CD14-positive monocyte (primary cell): ENCODE data around the gene C22orf23. TPM values are rescaled to one million over a fixed set of nuclear protein-coding genes. Genes with fewer than 3 reads are reported as not detected.
A peak's percentile ranks its signal among the peaks of the same experiment; 100 is the strongest.

Experiments
- DNase-seq, 3 donors: peaks; one replicate each; pipeline ENCODE4 v3.0.0-alpha.2; 2011 to 2022
- H2AFZ ChIP-seq: 2 replicates; pipeline ENCODE4 v1.6.0; 2012; ENCODE audit warnings: mild to moderate bottlenecking, low read depth, low read length, inconsistent platforms; ENCODE audit not compliant: insufficient read depth, poor library complexity, severe bottlenecking
- H3K27ac ChIP-seq, 2 donors: 1 replicate in 1 of 2; 2 replicates in 1 of 2; pipeline ENCODE4 v1.5.1; 2012 to 2013; ENCODE audit warnings: low read length in 2 of 2, control low read depth in 1 of 2, inconsistent platforms in 1 of 2, low read depth in 1 of 2, mild to moderate bottlenecking in 1 of 2
- H3K27me3 ChIP-seq, 2 donors: one replicate each; pipeline versions ENCODE4 v1.6.0 to v1.6.1; 2011 to 2013; ENCODE audit warnings: low read length in 2 of 2; ENCODE audit not compliant: control insufficient read depth in 2 of 2, insufficient read depth in 2 of 2
- H3K36me3 ChIP-seq, 2 donors: replicated peaks in 1 of 2; 1 replicate in 1 of 2; 2 replicates in 1 of 2; pipeline versions ENCODE4 v1.5.1 to v1.6.1; 2012 to 2013; ENCODE audit warnings: low read length in 2 of 2, control low read depth in 1 of 2, inconsistent platforms in 1 of 2, mild to moderate bottlenecking in 1 of 2; ENCODE audit not compliant: insufficient read depth in 2 of 2, control insufficient read depth in 1 of 2
- H3K4me1 ChIP-seq, 2 donors: 1 replicate in 1 of 2; 2 replicates in 1 of 2; pipeline versions ENCODE4 v1.5.1 to v1.6.1; 2012 to 2013; ENCODE audit warnings: low read length in 2 of 2, control low read depth in 1 of 2, inconsistent platforms in 1 of 2, mild to moderate bottlenecking in 1 of 2, moderate library complexity in 1 of 2; ENCODE audit not compliant: insufficient read depth in 2 of 2, control insufficient read depth in 1 of 2
- H3K4me2 ChIP-seq: replicated peaks from 2 replicates; pipeline ENCODE3; 2012; ENCODE audit warnings: low read length, moderate library complexity, mild to moderate bottlenecking; ENCODE audit not compliant: poor library complexity, severe bottlenecking; ENCODE audit errors: extremely low read depth
- H3K4me3 ChIP-seq, 3 experiments: fragments of 200-600 bp in 1 of 3; sonication (generic) in 1 of 3; replicated peaks in 1 of 3; 1 replicate in 2 of 3; 2 replicates in 1 of 3; pipeline ENCODE4 v1.5.1; 2011 to 2013; ENCODE audit warnings: low read length in 3 of 3, mild to moderate bottlenecking in 3 of 3, control low read depth in 2 of 3, low read depth in 2 of 3, inconsistent platforms in 1 of 3, moderate library complexity in 1 of 3
- H3K79me2 ChIP-seq: 2 replicates; pipeline ENCODE4 v1.6.0; 2012; ENCODE audit warnings: mild to moderate bottlenecking, control low read depth, inconsistent platforms, low read length, moderate library complexity; ENCODE audit not compliant: insufficient read depth
- H3K9ac ChIP-seq: 2 replicates; pipeline ENCODE4 v1.6.0; 2017; ENCODE audit warnings: low read length, mild to moderate bottlenecking; ENCODE audit not compliant: insufficient read depth, poor library complexity, severe bottlenecking
- H3K9me3 ChIP-seq, 2 donors: replicated peaks in 1 of 2; 1 replicate in 1 of 2; 2 replicates in 1 of 2; pipeline versions ENCODE4 v1.5.1 to v1.6.1; 2012 to 2013; ENCODE audit warnings: low read length in 2 of 2, control low read depth in 1 of 2; ENCODE audit not compliant: control insufficient read depth in 1 of 2, insufficient read depth in 1 of 2
- H4K20me1 ChIP-seq: 2 replicates; pipeline ENCODE4 v1.6.0; 2012; ENCODE audit warnings: mild to moderate bottlenecking, low read length, control low read depth, moderate library complexity; ENCODE audit not compliant: insufficient read depth
- H3K27ac Mint-ChIP-seq, 7 donors: one replicate each; pipeline ENCODE4 v1.8.0; 2020; ENCODE audit warnings: mild to moderate bottlenecking in 7 of 7, mixed read lengths in 7 of 7, moderate library complexity in 6 of 7, inconsistent platforms in 2 of 7
- H3K27me3 Mint-ChIP-seq, 3 donors: one replicate each; pipeline ENCODE4 v1.8.0; 2021 to 2022; ENCODE audit warnings: low read depth in 3 of 3, mild to moderate bottlenecking in 3 of 3, mixed read lengths in 3 of 3, moderate library complexity in 3 of 3, inconsistent platforms in 1 of 3
- H3K36me3 Mint-ChIP-seq, 2 donors: one replicate each; pipeline ENCODE4 v1.8.0; 2020; ENCODE audit warnings: mixed read lengths in 2 of 2, inconsistent platforms in 1 of 2, mild to moderate bottlenecking in 1 of 2
- H3K4me1 Mint-ChIP-seq: one replicate; pipeline ENCODE4 v1.8.0; 2020; ENCODE audit warnings: mild to moderate bottlenecking, mixed read lengths
- H3K4me3 Mint-ChIP-seq, 2 donors: one replicate each; pipeline ENCODE4 v1.8.0; 2020; ENCODE audit warnings: mild to moderate bottlenecking in 2 of 2, mixed read lengths in 2 of 2, moderate library complexity in 1 of 2
- H3K9me3 Mint-ChIP-seq, 7 donors: one replicate each; pipeline ENCODE4 v1.8.0; 2020 to 2022; ENCODE audit warnings: mixed read lengths in 7 of 7, mild to moderate bottlenecking in 6 of 7, moderate library complexity in 6 of 7, inconsistent platforms in 2 of 7
- CTCF ChIP-seq: fragments of 200-600 bp; IDR thresholded peaks from one replicate; pipeline ENCODE4 v1.8.0; 2022; ENCODE audit warnings: antibody characterized with exemption, mild to moderate bottlenecking
- WGBS: methylation state at CpG from one replicate; pipeline ENCODE4 v1.1.5; 2013; ENCODE audit warnings: missing lambda C conversion rate; ENCODE audit not compliant: insufficient coverage; 5-methylcytosine and 5-hydroxymethylcytosine counted together
- intact Hi-C, 2 donors: fragments of 100-400 bp; cut with micrococcal nuclease; formaldehyde crosslinking; loops; one replicate each; pipeline versions ENCODE4 v1.15.0 to v1.15.1; 2023
- polyA plus RNA-seq, 3 donors: library from polyadenylated mRNA; depleted of rRNA in 1 of 3; unstranded in 2 of 3; stranded (reverse) in 1 of 3; fragments of 300-500 nt in 2 of 3; fragments of >200 nt in 1 of 3; fragmentation: Illumina TruSeq in 2 of 3; gene quantifications; 1 replicate in 2 of 3; 2 replicates in 1 of 3; pipeline ENCODE4 v1.2.3, GENCODE V29; 2012 to 2021

The C22orf23 gene
- polyA plus RNA-seq, 3 donors, result not detected

- no peak overlapping the region for H3K4me2 ChIP-seq
- no peak overlapping the region for H3K4me3 ChIP-seq
- no peaks in the 10 kb centered on the region for H3K79me2 ChIP-seq
- no peak overlapping the region for H3K27ac Mint-ChIP-seq
- H4K20me1 ChIP-seq, result no peaks in the 10 kb centered on the region
- no peaks in the 10 kb centered on the region for H3K9me3 ChIP-seq
- no peak overlapping the region for H3K9ac ChIP-seq
- H3K4me1 ChIP-seq, result peaks cover 7 to 9% of the 10 kb centered on the region in 2 donors
- TF ChIP-seq CTCF, result no peak
- no peak overlapping the region for H3K4me3 Mint-ChIP-seq
- H3K36me3 ChIP-seq, result peaks cover 16 to 38% of the 10 kb centered on the region in 2 donors
- no peak overlapping the region for H2AFZ ChIP-seq
- H3K27me3 Mint-ChIP-seq, result peaks cover 0 to 3% (median 3%) of the 10 kb centered on the region in 3 donors
- no peaks in the 10 kb centered on the region for H3K9me3 Mint-ChIP-seq
- H3K27me3 ChIP-seq, result no peaks in the 10 kb centered on the region
- intact Hi-C loops, result no loop called here
- no peak overlapping the region for H3K27ac ChIP-seq
- peaks cover 5% of the 10 kb centered on the region for H3K4me1 Mint-ChIP-seq
- no peak for DNase-seq
- 82% methylated on average over 3 of the region's 5 CpGs for WGBS
- H3K36me3 Mint-ChIP-seq, result peaks cover 32 to 48% of the 10 kb centered on the region in 2 donors
These were observed 37.1 kb downstream of the C22orf23 start for GRCh38 chr22:37916311-37916710.

- no peak for TF ChIP-seq CTCF
- H3K27ac Mint-ChIP-seq, result no peak overlapping the region
- Histone ChIP-seq H3K4me3 (no peak overlapping the region), H3K27ac (no peak overlapping the region), H3K4me2 (no peak overlapping the region), H4K20me1 (no peaks in the 10 kb centered on the region), H3K36me3 (peaks cover 14 to 29% of the 10 kb centered on the region in 2 donors), H3K79me2 (no peaks in the 10 kb centered on the region), H3K27me3 (no peaks in the 10 kb centered on the region), H3K9ac (no peak overlapping the region), H3K4me1 (no peaks in the 10 kb centered on the region), H3K9me3 (no peaks in the 10 kb centered on the region), H2AFZ (no peak overlapping the region)
- intact Hi-C loops, result no loop called here
- peaks cover 0 to 2% (median under 1%) of the 10 kb centered on the region in 3 donors for H3K27me3 Mint-ChIP-seq
- no peaks in the 10 kb centered on the region for H3K9me3 Mint-ChIP-seq
- peaks cover 3% of the 10 kb centered on the region for H3K4me1 Mint-ChIP-seq
- WGBS, result 45% methylated on average over 4 of the region's 7 CpGs
- peak in 1 of 3 donors; percentile 34 for DNase-seq
- peaks cover 31 to 41% of the 10 kb centered on the region in 2 donors for H3K36me3 Mint-ChIP-seq
- H3K4me3 Mint-ChIP-seq, result no peak overlapping the region
These were observed 40.1 kb downstream of the C22orf23 start for GRCh38 chr22:37913233-37913721.
